A673 (cell line): ENCODE results near the gene ZFYVE28. TPM values are rescaled to one million over a fixed set of nuclear protein-coding genes. Genes with fewer than 3 reads are reported as not detected.
A peak's percentile ranks its signal among the peaks of the same experiment; 100 is the strongest.

ENCODE experiments used
- BruUV-seq: library from RNA; stranded (reverse); fragments of 400-500 nt; replicated peaks from 2 replicates; lab custom pipeline; 2021; lab: Mats Ljungman, UMichigan
- CTCF ChIA-PET: fragments of 300-600 bp; sonication (Branson Sonifier 250); formaldehyde crosslinking; loops from one replicate; lab custom pipeline; 2022; ENCODE audit warnings: antibody characterized with exemption; lab: Charles Lee
- POLR2A ChIA-PET: fragments of 300-600 bp; sonication (Branson Sonifier 250); formaldehyde crosslinking; loops from one replicate; lab custom pipeline; 2022; ENCODE audit warnings: antibody characterized with exemption; ENCODE audit not compliant: low non-redundant PET; lab: Charles Lee
- DNase-seq: peaks from one replicate; pipeline ENCODE4 v3.0.0-alpha.2; 2015; ENCODE audit warnings: low spot score
- H3K27ac ChIP-seq: fragments of 200-600 bp; sonication (generic); 2 replicates; pipeline ENCODE4 v1.5.1; 2016; ENCODE audit warnings: mixed run types, low read depth, mild to moderate bottlenecking, mixed read lengths, antibody characterized with exemption, low read length; ENCODE audit not compliant: poor library complexity, severe bottlenecking
- H3K27me3 ChIP-seq: fragments of 200-600 bp; sonication (generic); replicated peaks from 2 replicates; pipeline ENCODE4 v1.6.1; 2017; ENCODE audit warnings: mixed run types, low read depth, mild to moderate bottlenecking, mixed read lengths, antibody characterized with exemption, low read length; ENCODE audit not compliant: insufficient read depth, poor library complexity
- H3K36me3 ChIP-seq: fragments of 200-600 bp; sonication (generic); 2 replicates; pipeline ENCODE4 v1.6.1; 2016; ENCODE audit warnings: mixed run types, mild to moderate bottlenecking, mixed read lengths, antibody characterized with exemption, low read length; ENCODE audit not compliant: insufficient read depth, poor library complexity, severe bottlenecking
- H3K4me1 ChIP-seq: fragments of 200-600 bp; sonication (generic); 2 replicates; pipeline ENCODE4 v1.6.1; 2017; ENCODE audit warnings: mixed run types, mild to moderate bottlenecking, mixed read lengths, antibody characterized with exemption, low read length; ENCODE audit not compliant: insufficient read depth, poor library complexity, severe bottlenecking
- H3K4me3 ChIP-seq: fragments of 200-600 bp; sonication (generic); 2 replicates; pipeline ENCODE4 v1.5.1; 2016; ENCODE audit warnings: low read depth, mixed run types, mild to moderate bottlenecking, mixed read lengths, low read length; ENCODE audit not compliant: poor library complexity, severe bottlenecking
- H3K9me3 ChIP-seq: fragments of 200-600 bp; sonication (generic); 2 replicates; pipeline ENCODE4 v1.6.1; 2016; ENCODE audit warnings: mixed run types, low read depth, mild to moderate bottlenecking, mixed read lengths, antibody characterized with exemption, low read length; ENCODE audit not compliant: poor library complexity, severe bottlenecking
- EZH2 ChIP-seq: fragments of 200-600 bp; sonication (generic); IDR thresholded peaks from 2 replicates; pipeline ENCODE4 v1.6.1; 2017; ENCODE audit warnings: borderline replicate concordance, low read depth, mild to moderate bottlenecking, mixed read lengths, antibody characterized with exemption, low read length; ENCODE audit not compliant: poor library complexity, severe bottlenecking
- intact Hi-C: fragments of 100-400 bp; cut with micrococcal nuclease; formaldehyde crosslinking; loops from one replicate; pipeline ENCODE4 v1.10.0; 2022; ENCODE audit not compliant: unreplicated experiment
- total RNA-seq: library from RNA; stranded (reverse); gene quantifications from 2 replicates; pipeline ENCODE4 v1.2.3, GENCODE V29; 2021
- TF ChIP-seq, protein P1 (sequence below): fragments of 300-800, 200-600 bp; sonication (generic); conservative IDR thresholded peaks from 2 replicates; pipeline ENCODE4 v1.5.1; 2017; ENCODE audit warnings: low read depth, mild to moderate bottlenecking, antibody characterized with exemption, low read length, moderate library complexity, mixed read lengths

ZFYVE28 gene
- total RNA-seq, 1 experiment from 2014 or later: 8.6 TPM

DNA sequence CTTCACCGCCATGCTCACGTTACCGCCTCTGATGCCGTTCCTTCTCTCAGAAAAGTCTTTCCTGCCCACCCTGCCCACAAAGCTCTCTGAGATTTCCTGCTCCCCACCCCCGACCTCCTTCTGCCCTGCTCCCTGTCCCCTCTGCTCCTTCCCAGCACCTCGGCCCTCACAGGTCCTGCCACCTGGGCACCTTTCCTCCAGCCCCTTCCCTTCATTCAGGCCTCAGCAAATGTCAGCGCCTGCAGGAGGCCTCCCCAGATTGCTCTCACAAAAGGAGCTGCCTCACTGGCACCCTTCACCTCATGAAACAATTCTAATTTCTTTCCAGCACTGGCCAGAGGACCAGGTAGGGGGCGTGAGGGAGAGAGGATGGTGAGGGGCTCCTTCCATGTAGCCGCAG, 122.9 kb downstream of the ZFYVE28 start:
- Histone ChIP-seq H3K27ac (no peak overlapping the region), H3K36me3 (no peaks in the 10 kb centered on the region), H3K9me3 (no peaks in the 10 kb centered on the region), H3K4me1 (peaks cover 9% of the 10 kb centered on the region), H3K4me3 (no peak overlapping the region), H3K27me3 (no peaks in the 10 kb centered on the region)
- no TSS peak for BruUV-seq
- ChIA-PET CTCF (no interaction called here), POLR2A (no interaction called here)
- DNase-seq: no peak
- intact Hi-C loops: no loop called here
- TF ChIP-seq, protein P1, sequence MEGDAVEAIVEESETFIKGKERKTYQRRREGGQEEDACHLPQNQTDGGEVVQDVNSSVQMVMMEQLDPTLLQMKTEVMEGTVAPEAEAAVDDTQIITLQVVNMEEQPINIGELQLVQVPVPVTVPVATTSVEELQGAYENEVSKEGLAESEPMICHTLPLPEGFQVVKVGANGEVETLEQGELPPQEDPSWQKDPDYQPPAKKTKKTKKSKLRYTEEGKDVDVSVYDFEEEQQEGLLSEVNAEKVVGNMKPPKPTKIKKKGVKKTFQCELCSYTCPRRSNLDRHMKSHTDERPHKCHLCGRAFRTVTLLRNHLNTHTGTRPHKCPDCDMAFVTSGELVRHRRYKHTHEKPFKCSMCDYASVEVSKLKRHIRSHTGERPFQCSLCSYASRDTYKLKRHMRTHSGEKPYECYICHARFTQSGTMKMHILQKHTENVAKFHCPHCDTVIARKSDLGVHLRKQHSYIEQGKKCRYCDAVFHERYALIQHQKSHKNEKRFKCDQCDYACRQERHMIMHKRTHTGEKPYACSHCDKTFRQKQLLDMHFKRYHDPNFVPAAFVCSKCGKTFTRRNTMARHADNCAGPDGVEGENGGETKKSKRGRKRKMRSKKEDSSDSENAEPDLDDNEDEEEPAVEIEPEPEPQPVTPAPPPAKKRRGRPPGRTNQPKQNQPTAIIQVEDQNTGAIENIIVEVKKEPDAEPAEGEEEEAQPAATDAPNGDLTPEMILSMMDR: no peak
- no peak for TF ChIP-seq EZH2

DNA sequence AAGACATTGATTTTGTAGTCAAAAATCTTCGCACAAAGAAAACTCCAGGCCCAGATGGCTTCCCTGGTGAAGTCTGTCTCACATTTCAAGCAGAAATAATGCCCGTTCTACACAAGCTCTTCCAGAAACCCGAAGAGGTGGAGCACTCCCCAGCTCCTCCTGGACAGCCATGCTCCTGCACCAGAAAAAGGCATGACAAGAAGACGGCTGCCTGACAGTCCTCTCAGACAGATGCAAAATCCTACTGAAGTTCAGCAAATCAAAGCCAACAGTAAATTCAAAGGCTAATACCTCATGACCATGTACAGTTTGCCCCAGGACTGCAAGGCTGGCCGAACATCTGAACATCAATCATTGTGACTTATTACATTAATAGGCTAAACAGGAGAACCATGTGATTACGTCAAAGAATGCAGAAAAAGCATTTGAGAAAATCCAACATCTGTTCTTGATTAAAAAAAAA, 125.8 kb downstream of the ZFYVE28 start:
- BruUV-seq: no TSS peak
- intact Hi-C loops: no loop called here
- Histone ChIP-seq H3K27me3 (no peaks in the 10 kb centered on the region), H3K36me3 (no peaks in the 10 kb centered on the region), H3K9me3 (no peaks in the 10 kb centered on the region), H3K4me1 (peaks cover 9% of the 10 kb centered on the region), H3K27ac (no peak overlapping the region), H3K4me3 (no peak overlapping the region)
- ChIA-PET POLR2A (no interaction called here), CTCF (no interaction called here)
- peak; percentile 50 for DNase-seq
- TF ChIP-seq, protein P1: no peak
- TF ChIP-seq EZH2: no peak

- ChIA-PET CTCF (no interaction called here), POLR2A (no interaction called here)
- DNase-seq: no peak
- Histone ChIP-seq H3K27ac (no peak overlapping the region), H3K27me3 (no peaks in the 10 kb centered on the region), H3K36me3 (no peaks in the 10 kb centered on the region), H3K4me1 (peaks cover 9% of the 10 kb centered on the region), H3K9me3 (no peaks in the 10 kb centered on the region), H3K4me3 (no peak overlapping the region)
- BruUV-seq: no TSS peak
- intact Hi-C loops: no loop called here
- TF ChIP-seq, protein P1: no peak
Measured at GRCh38 chr4:2291705-2292645, 126.5 kb downstream of the ZFYVE28 start.
